ENCODE measurements around the gene MAD1L1. TPM values are rescaled to one million over a fixed set of nuclear protein-coding genes. Genes with fewer than 3 reads are reported as not detected.

Gene MAD1L1
- total and polyA plus RNA-seq, 4 donors, result 43.0 to 54.9 (median 49.9) TPM

DNA sequence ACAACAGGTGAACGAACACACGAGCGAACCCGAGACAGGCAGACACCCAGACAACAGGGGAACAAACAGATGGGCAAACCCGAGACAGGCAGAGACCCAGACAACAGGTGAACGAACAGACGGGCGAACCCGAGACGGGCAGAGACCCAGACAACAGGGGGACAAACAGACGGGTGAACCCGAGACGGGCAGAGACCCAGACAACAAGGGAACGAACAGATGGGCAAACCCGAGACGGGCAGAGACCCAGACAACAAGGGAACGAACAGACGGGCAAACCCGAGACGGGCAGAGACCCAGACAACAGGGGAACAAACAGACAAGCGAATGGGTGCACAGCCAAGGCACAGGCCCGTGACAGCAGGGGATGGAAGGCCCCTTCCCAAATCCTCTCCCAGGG lies 298.0 kb downstream of the MAD1L1 start:
- Histone ChIP-seq H3K9ac (ENCODE audit: insufficient read depth in 1 of 2, low read length in 2 of 2) (no peak overlapping the region), H3K9me3 (ENCODE audit: control insufficient read depth in 4 of 4, insufficient read depth in 3 of 4, low read length in 3 of 4) (no peaks in the 10 kb centered on the region), H3K4me1 (ENCODE audit: control insufficient read depth in 5 of 5, insufficient read depth in 5 of 5, low read length in 5 of 5) (peaks cover 0 to 5% (median 0%) of the 10 kb centered on the region in 5 donors), H3K4me3 (no peak overlapping the region), H3K27me3 (ENCODE audit: control insufficient read depth in 3 of 3, insufficient read depth in 3 of 3, low read length in 2 of 3) (no peaks in the 10 kb centered on the region), H3K36me3 (ENCODE audit: control insufficient read depth in 4 of 4, insufficient read depth in 4 of 4, low read length in 4 of 4) (peaks cover 0 to 17% (median 0%) of the 10 kb centered on the region in 4 donors), H3K27ac (ENCODE audit: low read depth in 1 of 2, low read length in 1 of 2) (no peak overlapping the region)
- TF ChIP-seq, protein P1, sequence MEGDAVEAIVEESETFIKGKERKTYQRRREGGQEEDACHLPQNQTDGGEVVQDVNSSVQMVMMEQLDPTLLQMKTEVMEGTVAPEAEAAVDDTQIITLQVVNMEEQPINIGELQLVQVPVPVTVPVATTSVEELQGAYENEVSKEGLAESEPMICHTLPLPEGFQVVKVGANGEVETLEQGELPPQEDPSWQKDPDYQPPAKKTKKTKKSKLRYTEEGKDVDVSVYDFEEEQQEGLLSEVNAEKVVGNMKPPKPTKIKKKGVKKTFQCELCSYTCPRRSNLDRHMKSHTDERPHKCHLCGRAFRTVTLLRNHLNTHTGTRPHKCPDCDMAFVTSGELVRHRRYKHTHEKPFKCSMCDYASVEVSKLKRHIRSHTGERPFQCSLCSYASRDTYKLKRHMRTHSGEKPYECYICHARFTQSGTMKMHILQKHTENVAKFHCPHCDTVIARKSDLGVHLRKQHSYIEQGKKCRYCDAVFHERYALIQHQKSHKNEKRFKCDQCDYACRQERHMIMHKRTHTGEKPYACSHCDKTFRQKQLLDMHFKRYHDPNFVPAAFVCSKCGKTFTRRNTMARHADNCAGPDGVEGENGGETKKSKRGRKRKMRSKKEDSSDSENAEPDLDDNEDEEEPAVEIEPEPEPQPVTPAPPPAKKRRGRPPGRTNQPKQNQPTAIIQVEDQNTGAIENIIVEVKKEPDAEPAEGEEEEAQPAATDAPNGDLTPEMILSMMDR (IDR thresholded peaks at IDR 0.05; ENCODE audit: control extremely low read depth, extremely low read depth), result no peak
- DNase-seq (no peak), ATAC-seq (ENCODE audit: insufficient read depth, low FRiP score) (no peak)
- WGBS, 2 donors, result 97 to 99% methylated on average over 22 of the region's 22 CpGs

DNA sequence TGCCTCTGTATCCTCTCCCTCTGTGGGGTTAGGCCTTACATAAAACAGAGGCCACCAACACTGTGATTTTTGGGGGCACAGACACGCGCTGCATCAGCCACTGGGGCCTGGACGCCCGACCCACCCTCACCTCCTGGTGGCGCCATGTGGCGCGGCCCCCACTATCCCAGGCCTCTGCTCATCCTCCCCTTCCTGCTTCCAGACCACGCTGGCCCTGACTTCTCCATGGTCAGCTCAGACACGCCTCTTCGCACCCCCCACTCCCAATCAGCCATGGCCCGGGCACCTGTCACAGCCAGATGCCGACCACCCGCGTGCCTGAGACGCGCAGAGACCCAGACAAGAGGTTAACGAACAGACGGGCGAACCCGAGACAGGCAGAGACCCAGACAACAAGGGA lies 298.7 kb downstream of the MAD1L1 start:
- no peak overlapping the region for H3K4me3 ChIP-seq
- H3K27me3 ChIP-seq (ENCODE audit: control insufficient read depth in 3 of 3, insufficient read depth in 3 of 3, low read length in 2 of 3), result no peaks in the 10 kb centered on the region
- 94 to 96% methylated on average over 20 of the region's 20 CpGs for WGBS, 2 donors
- peaks cover 0 to under 1% (median 0%) of the 10 kb centered on the region in 5 donors for H3K4me1 ChIP-seq (ENCODE audit: control insufficient read depth in 5 of 5, insufficient read depth in 5 of 5, low read length in 5 of 5)
- H3K9me3 ChIP-seq (ENCODE audit: control insufficient read depth in 4 of 4, insufficient read depth in 3 of 4, low read length in 3 of 4), result no peaks in the 10 kb centered on the region
- ATAC-seq (ENCODE audit: insufficient read depth, low FRiP score) (no peak), DNase-seq (no peak)
- peaks cover 0 to 17% (median 0%) of the 10 kb centered on the region in 4 donors for H3K36me3 ChIP-seq (ENCODE audit: control insufficient read depth in 4 of 4, insufficient read depth in 4 of 4, low read length in 4 of 4)
- TF ChIP-seq, protein P1 (IDR thresholded peaks at IDR 0.05; ENCODE audit: control extremely low read depth, extremely low read depth), result no peak
- no peak overlapping the region for H3K27ac ChIP-seq (ENCODE audit: low read depth in 1 of 2, low read length in 1 of 2)
- no peak overlapping the region for H3K9ac ChIP-seq (ENCODE audit: insufficient read depth in 1 of 2, low read length in 2 of 2)

DNA sequence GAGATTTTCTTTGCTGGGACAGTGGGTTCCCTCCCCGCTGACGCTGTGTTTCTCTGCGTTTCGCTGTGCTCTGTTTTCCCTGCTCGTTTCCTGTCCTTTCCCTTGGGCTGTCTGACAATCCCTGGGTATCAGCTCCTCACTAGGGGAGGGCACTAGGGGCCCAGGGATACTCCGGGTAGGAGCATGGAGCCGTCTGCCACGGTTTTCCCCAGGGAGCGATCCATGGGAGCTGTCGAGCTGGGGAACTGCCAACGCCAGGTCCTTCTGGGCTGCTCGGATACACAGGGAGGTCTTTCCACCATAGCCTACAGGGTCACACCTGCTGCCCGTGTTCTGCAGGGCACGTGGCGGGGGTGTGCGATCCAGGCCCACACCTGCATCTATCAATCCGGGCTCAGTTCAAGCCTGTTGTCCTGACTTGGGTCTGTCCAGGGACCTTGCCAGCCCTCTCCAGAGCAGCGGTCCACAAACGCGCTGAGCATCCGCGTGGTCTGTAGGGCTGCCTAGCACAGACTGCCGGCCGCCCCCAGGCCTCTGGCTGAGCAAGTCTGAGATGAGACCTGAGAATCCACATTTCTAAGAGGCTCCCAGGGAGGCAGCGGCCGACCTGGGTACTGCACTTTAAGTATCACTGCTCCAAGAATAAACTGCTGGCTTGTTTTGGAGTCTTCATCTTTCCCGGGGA lies 299.5 kb downstream of the MAD1L1 start:
- no peak for ATAC-seq (ENCODE audit: insufficient read depth, low FRiP score)
- TF ChIP-seq, protein P1 (IDR thresholded peaks at IDR 0.05; ENCODE audit: control extremely low read depth, extremely low read depth), result no peak
- Histone ChIP-seq H3K36me3 (ENCODE audit: control insufficient read depth in 4 of 4, insufficient read depth in 4 of 4, low read length in 4 of 4) (peaks cover 0 to 17% (median 0%) of the 10 kb centered on the region in 4 donors), H3K9ac (ENCODE audit: insufficient read depth in 1 of 2, low read length in 2 of 2) (no peak overlapping the region), H3K9me3 (ENCODE audit: control insufficient read depth in 4 of 4, insufficient read depth in 3 of 4, low read length in 3 of 4) (no peaks in the 10 kb centered on the region), H3K4me3 (no peak overlapping the region), H3K27ac (ENCODE audit: low read depth in 1 of 2, low read length in 1 of 2) (no peak overlapping the region), H3K4me1 (ENCODE audit: control insufficient read depth in 5 of 5, insufficient read depth in 5 of 5, low read length in 5 of 5) (no peaks in the 10 kb centered on the region), H3K27me3 (ENCODE audit: control insufficient read depth in 3 of 3, insufficient read depth in 3 of 3, low read length in 2 of 3) (no peaks in the 10 kb centered on the region)
- DNase-seq, result no peak
- WGBS, 2 donors, result 92% methylated on average over 27 of the region's 27 CpGs

DNA sequence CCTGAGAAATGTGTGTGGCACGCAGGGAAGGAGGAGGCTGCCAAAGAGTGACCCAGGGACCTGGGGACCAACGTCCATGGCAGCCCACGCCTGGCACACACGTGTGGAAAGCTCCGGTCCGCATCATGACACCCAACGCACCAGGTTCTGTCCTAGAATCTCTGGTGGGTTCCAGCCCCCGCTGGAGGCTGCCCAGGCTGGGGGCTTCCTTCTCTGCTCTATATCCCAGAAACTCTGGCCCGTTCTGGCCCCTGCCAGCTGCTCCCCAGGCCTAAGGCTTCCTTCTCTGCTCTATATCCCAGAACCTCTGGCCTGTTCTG lies 300.8 kb downstream of the MAD1L1 start:
- H3K4me1 ChIP-seq (ENCODE audit: control insufficient read depth in 5 of 5, insufficient read depth in 5 of 5, low read length in 5 of 5), result no peaks in the 10 kb centered on the region
- TF ChIP-seq, protein P1 (IDR thresholded peaks at IDR 0.05; ENCODE audit: control extremely low read depth, extremely low read depth), result no peak
- no peak for ATAC-seq (ENCODE audit: insufficient read depth, low FRiP score)
- no peak for DNase-seq
- 97 to 98% methylated on average over 9 of the region's 9 CpGs for WGBS, 2 donors
- H3K9ac ChIP-seq (ENCODE audit: insufficient read depth in 1 of 2, low read length in 2 of 2), result no peak overlapping the region
- H3K36me3 ChIP-seq (ENCODE audit: control insufficient read depth in 4 of 4, insufficient read depth in 4 of 4, low read length in 4 of 4), result peaks cover 0 to 17% (median 0%) of the 10 kb centered on the region in 4 donors
- no peak overlapping the region for H3K4me3 ChIP-seq
- H3K27me3 ChIP-seq (ENCODE audit: control insufficient read depth in 3 of 3, insufficient read depth in 3 of 3, low read length in 2 of 3), result no peaks in the 10 kb centered on the region
- no peak overlapping the region for H3K27ac ChIP-seq (ENCODE audit: low read depth in 1 of 2, low read length in 1 of 2)
- H3K9me3 ChIP-seq (ENCODE audit: control insufficient read depth in 4 of 4, insufficient read depth in 3 of 4, low read length in 3 of 4), result no peaks in the 10 kb centered on the region
